H54 (cell line): Measurements from ENCODE around the gene LEKR1.
A peak's percentile ranks its signal among the peaks of the same experiment; 100 is the strongest.
"Not testable (repeated sequence)": the region's sequence is repeated elsewhere in the genome, so short reads cannot be mapped to it uniquely, and the experiment has no call there.

Experiments
- DNase-seq: peaks from one replicate; pipeline ENCODE4 v3.0.0; 2011; ENCODE audit warnings: low spot score, mixed read lengths; ENCODE audit not compliant: insufficient read length
- FAIRE-seq: peaks from 3 replicates; lab custom pipeline; 2011; peaks lifted over from hg19 to GRCh38; lab: Jason Lieb, UNC
- POLR2A ChIP-seq: IDR thresholded peaks from 2 replicates; pipeline ENCODE4 v1.6.1; 2011; ENCODE audit warnings: low read depth, mild to moderate bottlenecking, low read length

Gene LEKR1

DNA sequence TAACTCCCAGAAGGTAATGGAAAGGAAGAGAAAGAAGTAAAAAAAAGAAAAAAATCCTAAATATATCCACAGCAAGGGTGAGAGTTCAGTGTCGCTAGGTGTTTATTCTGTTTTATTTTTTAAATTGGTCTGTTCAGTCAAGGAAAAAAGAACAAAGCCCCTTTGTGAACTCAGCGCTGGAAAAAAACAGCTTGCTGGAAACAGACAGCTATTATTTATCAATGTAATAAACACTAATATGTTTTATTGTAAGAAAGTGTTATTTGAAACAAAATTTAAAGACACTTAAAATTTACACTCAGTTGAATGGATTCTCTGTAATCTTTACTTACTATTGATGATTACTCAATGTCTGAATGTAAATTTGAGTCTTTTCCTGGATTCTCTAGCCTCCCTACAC lies 32.3 kb upstream of the LEKR1 start:
- no peak for DNase-seq
- FAIRE-seq = no peak
- no peak for TF ChIP-seq POLR2A

DNA sequence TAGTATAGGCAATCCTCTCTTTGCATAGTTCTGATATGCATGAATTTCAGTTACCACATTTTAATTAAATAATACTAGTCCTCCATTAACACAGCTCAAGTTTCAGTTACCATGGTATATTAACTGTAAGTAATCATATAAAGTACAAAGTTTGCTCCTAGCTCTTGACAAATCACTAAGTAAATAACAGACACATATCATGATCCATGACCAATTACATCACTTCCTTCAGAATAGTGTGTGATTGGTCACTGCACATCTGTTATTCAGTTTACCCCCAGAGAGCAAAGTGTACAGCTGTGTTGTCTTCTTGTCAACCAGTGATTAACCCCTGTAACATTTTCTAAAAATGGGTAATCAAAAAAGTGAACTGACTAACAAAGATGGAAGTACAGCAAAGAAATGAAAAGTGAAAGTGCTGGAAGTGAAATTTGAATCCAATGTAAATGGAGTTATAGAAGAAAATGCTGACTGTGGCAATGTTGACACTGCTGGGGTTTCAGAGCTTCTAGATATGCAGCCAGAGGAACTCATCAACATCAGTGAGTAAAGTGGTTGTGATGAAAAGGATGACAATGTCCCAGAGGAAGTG lies 30.2 kb upstream of the LEKR1 start:
- DNase-seq (no peak), FAIRE-seq (peak; percentile 64)
- TF ChIP-seq POLR2A = no peak

DNA sequence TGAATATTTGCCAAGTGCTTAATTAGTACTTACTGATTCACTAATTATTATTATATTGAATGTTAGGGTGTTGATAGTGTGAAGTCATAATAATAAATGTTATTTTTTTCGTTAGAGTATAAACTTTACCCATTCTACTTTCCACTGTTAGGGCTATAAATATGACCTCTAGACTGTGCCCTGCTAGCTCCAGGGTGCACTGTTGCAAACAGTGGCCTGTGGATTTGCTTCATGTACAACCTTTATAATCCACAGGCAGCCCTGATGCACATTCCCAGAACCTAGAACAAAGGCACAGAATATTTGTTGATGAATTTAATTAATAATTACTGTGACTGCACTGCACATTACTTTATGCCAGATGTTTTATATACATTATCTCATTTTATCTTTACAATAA lies 28.8 kb upstream of the LEKR1 start:
- no peak for FAIRE-seq
- no peak for TF ChIP-seq POLR2A
- DNase-seq = no peak

DNA sequence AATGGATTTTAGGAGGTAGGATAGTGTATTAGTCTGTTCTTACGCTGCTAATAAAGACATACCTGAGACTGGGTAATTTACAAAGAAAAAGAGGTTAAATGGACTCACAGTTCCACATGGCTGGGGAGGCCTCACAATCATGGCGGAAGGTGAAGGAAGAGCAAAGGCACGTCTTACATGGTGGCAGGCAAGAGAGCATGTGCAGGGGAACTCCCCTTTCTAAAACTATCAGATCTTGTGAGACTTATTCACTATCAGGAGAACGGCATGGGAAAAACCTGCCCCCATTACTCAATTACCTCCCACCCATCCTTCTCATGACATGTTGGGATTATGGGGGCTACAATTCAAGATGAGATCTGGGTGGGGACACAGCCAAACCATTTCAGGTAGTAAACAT lies 25.9 kb upstream of the LEKR1 start:
- not testable (repeated sequence) for DNase-seq, FAIRE-seq

DNA sequence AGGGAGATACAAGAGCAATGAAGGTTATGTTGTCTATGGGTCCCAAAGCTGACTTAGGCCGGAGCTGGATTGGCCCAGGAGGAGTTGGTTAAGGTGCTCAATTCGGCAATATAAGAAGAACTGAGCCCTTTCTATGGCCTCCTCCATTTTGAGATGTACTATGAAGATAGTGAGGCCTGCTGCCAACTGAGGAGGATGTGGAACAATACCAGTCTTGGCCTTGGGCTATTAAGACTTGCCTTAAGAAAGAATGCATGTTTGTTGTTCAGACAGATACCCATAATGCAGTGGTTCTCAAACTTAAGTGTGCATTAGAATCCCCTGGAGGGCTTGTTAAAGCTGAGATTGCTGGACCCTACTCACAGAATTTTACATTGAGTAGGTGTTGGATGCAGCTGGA lies 24.4 kb upstream of the LEKR1 start:
- DNase-seq = no peak
- no peak for FAIRE-seq
- TF ChIP-seq POLR2A = no peak

DNA sequence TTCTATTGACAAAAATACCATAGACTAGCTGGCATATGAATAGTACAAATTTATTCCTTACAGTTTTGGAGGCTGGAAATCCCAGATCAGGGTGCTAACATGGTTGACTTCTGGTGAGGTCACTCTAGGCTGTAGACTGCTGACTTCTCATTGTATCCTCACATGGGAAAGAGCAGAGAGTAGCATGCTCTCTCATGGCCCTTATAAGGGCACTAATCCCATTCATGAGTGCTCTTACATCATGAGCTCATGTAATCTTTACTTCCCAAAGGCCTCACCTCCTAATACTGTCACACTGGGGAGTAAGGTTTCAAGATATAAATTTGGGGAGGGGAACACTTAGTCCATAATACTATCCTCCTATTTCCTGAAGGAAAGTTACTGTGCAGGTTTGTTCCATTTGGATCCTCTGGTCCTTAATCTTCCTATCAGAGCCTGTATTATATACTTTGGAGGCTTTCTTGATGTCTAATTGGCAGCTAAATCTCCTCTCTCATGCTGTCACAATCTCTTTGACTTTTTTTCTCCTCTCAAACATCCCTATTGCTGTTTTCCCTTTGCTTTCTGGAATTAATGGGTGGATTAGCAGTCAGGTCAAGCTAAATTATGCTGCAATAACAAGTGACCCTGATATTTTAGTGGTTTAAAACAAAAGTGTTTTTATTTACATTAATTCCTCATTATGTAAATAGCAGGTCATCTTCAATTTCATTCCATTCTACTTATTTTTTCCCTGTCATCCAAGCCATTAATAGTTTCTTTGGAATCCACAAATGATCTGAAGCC lies 23.1 kb upstream of the LEKR1 start:
- no peak for DNase-seq
- TF ChIP-seq POLR2A = no peak
- no peak for FAIRE-seq

DNA sequence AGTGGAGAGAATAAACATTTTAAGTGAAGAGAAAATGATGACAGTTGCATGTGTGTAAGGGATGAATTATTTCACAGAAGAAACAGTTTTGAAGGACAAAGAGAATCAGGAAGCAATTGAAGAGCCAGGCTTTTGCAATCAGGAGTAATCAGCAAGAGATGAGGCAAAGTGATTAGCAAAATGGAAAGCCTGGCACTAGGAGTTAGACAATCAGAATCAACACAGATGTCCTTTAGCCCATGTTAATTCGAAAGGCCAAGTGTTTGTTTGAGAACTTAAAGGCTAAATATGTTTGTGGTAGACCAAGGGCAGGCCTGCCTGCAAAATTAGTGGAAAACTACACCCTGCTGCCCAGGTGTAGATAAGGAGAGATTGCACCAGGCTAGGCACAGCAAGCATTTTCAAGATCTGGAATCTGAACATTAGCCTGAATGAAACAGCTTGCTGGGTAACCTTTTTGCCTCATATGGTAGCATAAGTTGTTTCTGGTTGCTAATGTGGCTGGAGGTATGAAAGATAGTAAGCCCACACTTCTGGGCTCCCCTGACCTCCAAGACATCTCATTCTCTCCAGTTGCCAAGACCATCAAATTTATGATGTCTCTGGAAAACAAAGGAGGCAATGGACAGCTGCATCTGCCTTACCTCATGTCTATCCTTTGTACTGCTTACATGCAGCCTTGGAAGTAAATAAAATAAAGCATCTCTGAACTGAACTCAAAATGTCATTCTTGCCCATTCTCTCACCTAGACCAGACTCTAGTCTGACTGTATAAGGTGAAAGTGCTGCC lies 22.0 kb upstream of the LEKR1 start:
- FAIRE-seq (peak; percentile 11), DNase-seq (no peak)
- TF ChIP-seq POLR2A = no peak

DNA sequence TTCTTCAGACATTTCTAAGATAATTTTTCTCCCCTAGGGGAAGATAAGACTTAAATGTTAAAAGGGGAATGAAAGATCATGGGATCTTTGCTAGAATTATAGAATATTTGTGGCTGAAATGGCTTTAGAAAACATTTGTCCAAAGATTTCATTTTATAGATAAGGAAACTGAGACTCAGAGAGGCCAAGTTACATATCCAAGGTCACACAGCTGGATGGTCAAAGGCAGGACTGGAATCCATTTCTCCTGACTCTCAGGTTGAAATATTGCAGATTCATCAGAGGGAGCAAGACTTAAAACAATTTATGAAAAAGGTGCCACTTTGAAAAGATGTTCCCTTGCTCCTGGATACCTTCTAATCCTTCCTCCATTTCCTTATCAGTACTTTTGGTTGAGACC lies 19.5 kb upstream of the LEKR1 start:
- no peak for FAIRE-seq
- DNase-seq = no peak
- TF ChIP-seq POLR2A = no peak

DNA sequence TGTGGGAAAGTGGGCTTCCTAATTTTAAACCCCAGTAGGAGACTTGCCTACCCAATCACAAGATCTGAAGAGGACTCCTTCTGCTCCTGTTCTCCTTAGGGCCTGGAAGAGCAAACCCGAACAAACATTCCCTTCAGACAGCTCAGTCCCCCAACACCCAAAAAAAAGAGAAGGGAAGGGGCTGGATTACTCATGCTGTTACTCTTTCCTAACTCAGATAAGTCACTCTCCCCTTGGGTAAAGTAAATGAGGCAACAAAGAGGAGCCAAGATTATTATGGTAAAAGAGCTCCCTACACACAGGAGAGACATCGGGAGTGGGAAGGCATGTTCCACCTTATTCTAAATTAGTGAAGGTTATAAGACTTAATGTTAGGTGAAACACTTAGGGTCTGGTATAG lies 18.1 kb upstream of the LEKR1 start:
- FAIRE-seq (no peak), DNase-seq (no peak)
- TF ChIP-seq POLR2A = no peak

DNA sequence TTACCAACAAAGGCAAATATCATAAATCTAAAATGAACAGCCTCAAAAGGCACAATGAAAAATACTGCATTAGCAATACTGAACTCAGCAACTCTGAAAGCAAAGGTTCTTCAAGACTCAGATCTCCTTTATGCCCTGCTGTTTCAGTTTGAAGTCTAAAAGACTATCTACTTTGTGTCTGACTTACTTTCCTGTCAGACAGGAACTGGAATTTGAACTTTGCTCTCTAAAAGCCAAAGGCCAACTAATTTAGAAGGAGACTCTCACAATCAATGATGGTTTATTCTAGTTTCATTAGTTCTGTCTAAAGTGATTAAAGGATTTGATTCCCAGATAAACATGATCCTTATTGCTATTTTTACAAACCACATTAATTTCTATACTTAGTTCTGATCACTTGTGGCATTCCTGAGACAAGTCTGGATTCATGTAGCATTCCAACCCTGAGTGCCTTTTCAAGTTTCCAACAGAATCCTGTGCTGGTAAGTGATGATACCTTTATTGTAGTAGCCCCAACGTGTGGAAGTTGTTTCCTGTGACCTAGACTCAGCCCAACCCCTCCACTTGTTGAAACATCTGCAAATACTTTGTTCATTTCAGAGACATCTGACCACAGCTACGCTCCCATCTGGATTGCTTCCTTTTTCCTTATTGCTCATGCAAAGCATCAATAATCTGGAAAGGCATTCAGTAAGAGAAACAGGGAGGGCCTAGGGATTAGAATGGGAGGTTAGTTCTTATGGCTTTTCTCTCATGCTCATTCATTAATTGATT lies 14.9 kb upstream of the LEKR1 start:
- TF ChIP-seq POLR2A = no peak
- no peak for DNase-seq
- FAIRE-seq = no peak

DNA sequence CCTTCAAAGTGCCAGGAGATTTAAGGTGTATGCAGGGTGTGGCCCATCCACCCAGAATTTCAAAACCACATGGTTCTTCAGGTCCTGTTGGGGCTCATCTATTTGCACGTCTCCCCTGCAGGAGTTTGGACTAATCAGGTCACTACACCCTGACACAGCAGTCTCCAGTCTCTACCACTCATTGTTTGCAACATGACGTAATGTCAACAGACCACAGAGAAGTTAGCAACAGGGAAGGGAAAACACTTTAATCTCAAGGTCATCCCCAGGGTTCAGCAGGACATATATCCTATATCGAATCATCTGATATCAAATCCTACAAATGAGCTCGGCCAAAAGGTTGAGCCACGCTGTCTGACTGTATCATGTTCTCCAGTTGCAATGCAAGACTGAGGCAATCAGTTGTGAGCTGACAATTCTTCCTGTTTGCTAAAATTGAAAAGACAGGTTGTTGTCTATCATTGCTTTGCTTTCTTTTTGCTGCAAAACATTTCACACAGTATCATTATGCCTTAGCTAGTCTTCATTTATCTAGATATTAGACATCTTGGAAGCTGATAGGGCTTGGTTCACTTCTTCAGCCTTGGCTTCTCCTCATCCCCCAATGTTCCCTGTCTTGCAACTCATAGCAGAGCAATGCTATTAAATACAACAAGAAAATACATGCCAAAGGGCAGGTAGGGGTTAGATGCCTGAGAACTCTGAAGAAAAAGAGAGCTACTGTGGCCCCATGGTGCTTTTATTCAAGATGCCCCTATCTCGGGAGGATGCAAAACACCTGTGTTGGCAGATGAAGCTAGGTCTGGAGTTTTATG lies 13.4 kb upstream of the LEKR1 start:
- no peak for FAIRE-seq
- no peak for TF ChIP-seq POLR2A
- DNase-seq = no peak

DNA sequence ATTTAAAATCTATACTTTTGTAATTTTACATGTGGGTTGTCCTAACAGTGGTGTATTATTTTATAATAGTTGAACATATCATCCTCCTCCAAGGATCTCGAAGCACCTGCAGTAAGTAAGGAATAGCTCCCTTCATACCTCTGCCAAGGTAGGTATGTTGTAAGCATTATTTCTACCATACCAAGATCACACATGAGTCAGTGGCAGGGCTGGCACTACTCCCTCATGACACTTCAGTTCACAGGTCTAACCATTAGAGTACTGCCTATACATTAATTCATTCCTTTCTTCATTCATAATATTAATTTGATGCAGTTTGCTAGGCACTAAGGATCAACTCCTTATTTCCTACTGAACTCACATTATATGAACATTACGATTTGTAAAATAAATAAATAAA lies 11.9 kb upstream of the LEKR1 start:
- FAIRE-seq (no peak), DNase-seq (no peak)
- no peak for TF ChIP-seq POLR2A
